Right renal pelvis (tissue), 4 donors: Measurements from ENCODE around the gene DCAF17. TPM values are rescaled to one million over a fixed set of nuclear protein-coding genes. Genes with fewer than 3 reads are reported as not detected.
"Not testable (repeated sequence)": the region's sequence is repeated elsewhere in the genome, so short reads cannot be mapped to it uniquely, and the experiment has no call there.

Experiments used
- DNase-seq, 4 donors: peaks; one replicate each; pipeline ENCODE4 v3.0.0-alpha.2; 2013; ENCODE audit warnings: low read depth in 4 of 4, low spot score in 3 of 4, missing footprints in 1 of 4
- polyA plus RNA-seq, 4 donors: library from polyadenylated mRNA; unstranded; fragments of 120-200 nt; gene quantifications; one replicate each; pipeline ENCODE4 v1.2.1, GENCODE V29; 2013; ENCODE audit not compliant: insufficient read length in 4 of 4

Gene DCAF17
- polyA plus RNA-seq, 4 donors = 21.6 to 30.4 (median 28.4) TPM

DNA sequence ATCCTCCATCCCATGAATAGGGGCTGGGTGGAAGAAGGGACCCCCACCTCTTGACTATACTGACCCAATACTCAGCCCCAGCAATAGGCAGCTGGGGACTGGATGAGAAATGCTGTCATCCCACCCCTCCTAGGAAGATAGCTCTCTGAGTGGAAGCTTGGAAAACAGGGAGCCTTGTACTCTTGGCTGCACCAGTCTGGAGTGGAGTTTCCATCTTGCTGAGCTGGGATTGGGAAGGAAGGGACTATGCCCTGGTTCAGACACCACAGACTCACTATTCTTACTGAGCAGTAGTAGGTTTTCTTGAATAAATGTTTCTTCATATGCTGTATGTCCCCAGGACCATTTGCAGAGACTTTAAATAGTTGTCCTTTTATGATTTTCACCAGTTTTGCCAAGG lies 7.4 kb downstream of the DCAF17 start:
- DNase-seq = no peak

DNA sequence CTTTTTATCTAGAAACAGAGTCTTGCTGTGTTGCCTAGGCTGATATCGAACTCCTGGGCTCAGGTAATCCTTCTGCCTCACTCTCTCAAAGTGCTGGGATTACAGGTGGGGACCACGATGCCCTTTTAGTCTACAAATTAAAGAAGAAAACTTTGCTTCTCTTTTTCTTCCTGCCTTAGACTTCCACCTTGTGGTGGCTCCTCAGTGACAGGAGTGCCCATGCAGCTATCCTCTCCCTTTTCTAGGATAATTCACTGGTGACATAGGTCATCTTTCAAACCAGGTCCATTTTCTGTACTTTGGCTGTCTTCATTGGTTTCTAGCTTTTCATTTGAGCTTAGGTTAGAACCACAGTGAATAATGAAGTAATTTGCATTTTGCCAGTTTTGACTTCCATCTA lies 13.6 kb downstream of the DCAF17 start:
- DNase-seq = no peak

- DNase-seq = no peak
These were observed 17.0 kb downstream of the DCAF17 start for GRCh38 chr2:171451074-171451473.

- no peak for DNase-seq
These were observed 18.7 kb downstream of the DCAF17 start for GRCh38 chr2:171452773-171453172.

DNA sequence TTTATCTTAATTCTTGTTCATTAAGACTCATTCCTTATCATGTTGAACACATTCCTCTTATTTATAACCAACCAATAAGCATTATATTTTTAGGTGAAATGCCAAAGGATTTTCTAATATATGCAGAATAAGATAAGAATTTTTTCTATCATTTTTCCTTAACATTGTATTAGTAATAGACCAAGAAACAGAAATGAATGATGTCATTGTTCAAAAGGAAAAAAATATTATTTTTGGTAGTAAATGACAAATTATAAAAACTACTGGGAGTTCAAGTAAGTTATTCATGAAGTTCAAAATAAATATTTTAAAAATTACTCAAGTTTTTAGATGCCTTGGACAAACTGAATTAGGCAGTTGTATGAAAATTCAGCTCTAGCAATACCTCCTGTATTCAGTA lies 25.5 kb downstream of the DCAF17 start:
- no peak for DNase-seq

DNA sequence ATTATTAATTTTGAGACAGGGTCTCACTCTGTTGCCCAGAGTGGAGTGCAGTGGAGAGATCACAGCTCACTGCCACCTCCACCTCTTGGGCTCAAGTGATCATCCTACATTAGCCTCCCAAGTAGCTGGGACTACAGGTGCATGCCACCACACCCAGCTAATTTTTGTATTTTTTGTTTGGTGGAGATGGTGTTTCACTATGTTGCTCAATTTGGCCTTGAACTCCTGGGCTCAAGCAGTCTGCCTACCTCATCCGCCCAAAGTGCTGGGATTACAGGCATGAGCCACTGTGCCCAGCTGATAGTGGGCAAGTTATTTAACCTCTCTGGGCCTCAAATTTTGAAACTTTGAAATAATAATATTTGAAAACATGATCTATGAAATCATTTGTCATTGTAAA lies 26.5 kb downstream of the DCAF17 start:
- DNase-seq = no peak

GRCh38 chr2:171469176-171469575 lies 35.1 kb downstream of the DCAF17 start:
- DNase-seq = no peak

DNA sequence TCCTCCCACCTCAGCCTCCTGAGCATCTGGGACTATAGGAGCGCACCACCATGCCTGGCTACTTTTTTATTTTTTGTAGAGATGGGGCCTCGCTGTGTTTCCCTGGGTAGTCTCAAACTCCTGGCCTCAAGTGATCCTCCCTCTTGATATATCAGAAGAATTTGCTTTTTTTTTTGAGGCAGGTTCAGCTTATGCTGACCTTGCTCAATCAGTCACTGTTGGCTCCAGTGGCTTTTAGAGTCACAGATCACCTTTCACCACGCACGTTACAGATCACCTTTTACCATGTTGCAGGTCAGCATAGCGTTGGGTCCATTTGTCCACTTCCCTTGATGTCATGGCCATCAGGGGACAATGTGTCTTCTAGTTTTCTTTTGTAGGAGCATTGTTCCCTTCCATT lies 36.1 kb downstream of the DCAF17 start:
- DNase-seq = no peak

DNA sequence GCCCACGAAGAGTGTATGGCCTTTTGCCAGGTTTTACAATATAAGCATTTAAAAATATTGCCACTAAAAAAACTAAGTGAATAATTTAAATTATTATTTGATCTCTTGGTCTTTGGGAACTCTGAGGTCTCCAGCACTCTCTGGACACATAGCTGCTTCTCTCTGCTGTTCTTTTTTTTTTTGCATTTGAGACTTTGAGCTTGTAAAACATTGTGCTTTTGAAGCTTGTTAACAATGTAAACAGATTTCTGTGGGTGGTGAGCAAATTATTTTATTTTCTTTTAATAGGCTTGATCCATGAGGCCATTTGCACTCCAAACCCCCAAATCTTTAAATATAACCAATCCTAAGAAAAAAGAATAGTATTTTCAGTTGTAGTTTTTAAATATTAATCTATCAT lies 42.0 kb downstream of the DCAF17 start:
- DNase-seq = no peak

GRCh38 chr2:171478345-171478744 lies 44.3 kb downstream of the DCAF17 start:
- no peak for DNase-seq

- no peak for DNase-seq
These were observed 45.3 kb downstream of the DCAF17 start for GRCh38 chr2:171479154-171479814.

GRCh38 chr2:171480908-171481307 lies 46.9 kb downstream of the DCAF17 start:
- DNase-seq = peak; percentile 13 to 46 (median 44)

GRCh38 chr2:171482308-171482707 lies 48.3 kb downstream of the DCAF17 start:
- no peak for DNase-seq

GRCh38 chr2:171482877-171483276 lies 48.9 kb downstream of the DCAF17 start:
- peak in 2 of 4 donors; percentile 3 to 12 for DNase-seq

DNA sequence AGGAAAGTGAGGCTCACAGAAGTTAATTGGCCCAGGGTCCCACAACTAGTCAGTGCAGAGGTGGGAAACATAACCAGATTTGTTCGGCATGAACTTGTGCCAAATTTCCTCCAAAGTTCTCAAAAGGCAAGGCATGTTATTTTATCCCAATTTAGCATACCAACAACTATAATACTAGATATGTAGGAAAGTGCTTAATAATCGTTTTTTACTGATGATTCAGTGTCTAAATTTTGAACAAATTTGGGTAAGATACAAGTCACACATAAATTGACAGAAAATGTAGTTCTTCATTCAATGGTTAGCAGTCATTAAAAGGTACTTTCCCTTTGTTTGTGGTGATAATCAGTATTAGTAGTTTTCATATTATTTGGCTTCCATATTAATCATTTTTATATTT lies 49.8 kb downstream of the DCAF17 start:
- DNase-seq = no peak

- no peak for DNase-seq
These were observed 51.1 kb downstream of the DCAF17 start for GRCh38 chr2:171485116-171485515.

DNA sequence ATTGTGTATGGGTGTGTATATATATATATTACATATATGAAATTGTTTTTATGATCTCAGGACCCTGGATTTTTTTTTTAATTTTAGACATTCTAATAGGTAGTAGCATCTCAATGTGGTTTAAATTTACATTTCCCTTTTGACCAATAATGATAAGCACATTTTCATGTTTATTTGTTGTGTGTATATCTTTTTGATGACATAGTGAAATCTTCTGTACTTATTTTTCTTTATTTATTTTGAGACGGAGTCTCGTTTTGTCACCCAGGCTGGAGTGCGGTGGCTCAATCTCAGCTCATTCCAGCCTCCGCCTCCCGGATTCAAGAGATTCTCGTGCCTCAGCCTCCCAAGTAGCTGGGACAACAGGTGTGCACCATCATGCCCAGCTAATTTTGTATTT lies 53.2 kb downstream of the DCAF17 start:
- DNase-seq = no peak

DNA sequence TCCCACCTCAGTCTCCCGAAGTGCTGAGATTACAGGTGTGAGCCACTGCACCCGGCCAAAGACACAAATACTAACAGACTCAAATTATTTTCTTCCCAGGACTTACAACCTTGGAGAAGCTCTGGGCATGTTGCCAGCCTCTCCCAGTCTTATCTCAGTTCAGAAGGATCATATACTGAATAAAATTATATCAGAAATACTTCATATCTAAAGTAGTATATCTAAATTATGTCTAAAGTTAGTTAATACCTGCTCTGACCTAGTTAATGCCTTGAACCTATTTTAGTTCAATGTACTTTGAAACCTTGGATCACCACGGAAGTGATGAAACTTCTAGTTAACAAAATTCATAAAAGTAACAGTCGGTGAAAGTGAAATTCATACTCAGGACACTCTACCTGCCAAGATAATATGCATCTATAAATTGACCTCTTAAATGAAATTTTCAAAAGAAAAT lies 53.8 kb downstream of the DCAF17 start:
- no peak for DNase-seq

- DNase-seq = no peak
These were observed 56.6 kb downstream of the DCAF17 start for GRCh38 chr2:171490577-171490976.

DNA sequence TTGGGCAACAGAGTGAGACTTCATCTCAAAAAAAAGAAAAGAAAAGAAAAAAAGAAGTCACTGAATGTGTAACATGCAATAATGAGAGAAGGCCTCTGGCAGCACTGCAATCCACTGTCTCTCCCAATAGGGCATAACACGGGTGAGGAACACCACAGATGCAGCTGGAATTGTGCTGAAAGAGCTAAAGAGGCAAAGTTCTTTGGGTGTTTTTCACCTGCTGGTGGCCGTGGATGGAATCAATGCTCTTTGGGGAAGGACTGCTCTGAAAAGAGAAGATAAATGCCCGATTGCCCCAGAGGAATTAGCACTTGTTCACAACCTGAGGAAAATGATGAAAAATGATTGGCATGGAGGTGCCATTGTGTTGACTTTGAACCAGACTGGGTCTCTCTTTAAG lies 57.3 kb downstream of the DCAF17 start:
- no peak for DNase-seq

- DNase-seq = no peak
These were observed 58.6 kb downstream of the DCAF17 start for GRCh38 chr2:171492664-171493063.

GRCh38 chr2:171497664-171498063 lies 63.6 kb downstream of the DCAF17 start:
- not testable (repeated sequence) for DNase-seq

- DNase-seq = no peak
These were observed 71.3 kb downstream of the DCAF17 start for GRCh38 chr2:171505374-171505773.
